GM18873 (cell line): ENCODE measurements around the gene CHD3.

Experiments used
- ATAC-seq: cut with Tn5 transposase; IDR thresholded peaks from one replicate; pipeline ENCODE4 v1.9.1; 2021; ENCODE audit warnings: mild to moderate bottlenecking, moderate library complexity, moderate number of reproducible peaks; ENCODE audit not compliant: unreplicated experiment, low FRiP score

The CHD3 gene

GRCh38 chr17:7888184-7888920, at the start of gene CHD3:
TSS of gene CHD3 (plus strand) at chr17:7888789. CDS start at chr17:7889001, 212 bp downstream.
- no peak for ATAC-seq

GRCh38 chr17:7839190-7839875, 49.3 kb upstream of the CHD3 start:
- no peak for ATAC-seq

GRCh38 chr17:7839876-7840261, 48.7 kb upstream of the CHD3 start:
- no peak for ATAC-seq

- ATAC-seq = no peak
Observed at GRCh38 chr17:7840441-7840840, 48.1 kb upstream of the CHD3 start.

GRCh38 chr17:7840875-7841274, 47.7 kb upstream of the CHD3 start:
- ATAC-seq = no peak

- ATAC-seq = peak; percentile 1
Observed at GRCh38 chr17:7841396-7841914, 47.1 kb upstream of the CHD3 start.

- ATAC-seq = peak; percentile 12
Observed at GRCh38 chr17:7841915-7842379, 46.6 kb upstream of the CHD3 start.

GRCh38 chr17:7842380-7843256, 46.0 kb upstream of the CHD3 start:
- peak; percentile 27 for ATAC-seq

GRCh38 chr17:7843257-7843535, 45.4 kb upstream of the CHD3 start:
- ATAC-seq = no peak

- ATAC-seq = no peak
Observed at GRCh38 chr17:7843536-7844291, 44.9 kb upstream of the CHD3 start.

- peak; percentile 44 for ATAC-seq
Observed at GRCh38 chr17:7844292-7845154, 44.1 kb upstream of the CHD3 start.

GRCh38 chr17:7845359-7846062, 43.1 kb upstream of the CHD3 start:
- ATAC-seq = no peak

GRCh38 chr17:7846063-7846735, 42.4 kb upstream of the CHD3 start:
- ATAC-seq = no peak

GRCh38 chr17:7846765-7847661, 41.6 kb upstream of the CHD3 start:
- ATAC-seq = no peak

- ATAC-seq = no peak
Observed at GRCh38 chr17:7848131-7848579, 40.4 kb upstream of the CHD3 start.

GRCh38 chr17:7848739-7849129, 39.9 kb upstream of the CHD3 start:
- no peak for ATAC-seq

- ATAC-seq = no peak
Observed at GRCh38 chr17:7849130-7849750, 39.3 kb upstream of the CHD3 start.
